ENCODE data around the gene GBP1. TPM values are rescaled to one million over a fixed set of nuclear protein-coding genes. Genes with fewer than 3 reads are reported as not detected.
"Not testable (repeated sequence)": the region's sequence is repeated elsewhere in the genome, so short reads cannot be mapped to it uniquely, and the experiment has no call there.

GBP1 gene
- total RNA-seq, 1 donor from 2014 or later: 209 TPM

DNA sequence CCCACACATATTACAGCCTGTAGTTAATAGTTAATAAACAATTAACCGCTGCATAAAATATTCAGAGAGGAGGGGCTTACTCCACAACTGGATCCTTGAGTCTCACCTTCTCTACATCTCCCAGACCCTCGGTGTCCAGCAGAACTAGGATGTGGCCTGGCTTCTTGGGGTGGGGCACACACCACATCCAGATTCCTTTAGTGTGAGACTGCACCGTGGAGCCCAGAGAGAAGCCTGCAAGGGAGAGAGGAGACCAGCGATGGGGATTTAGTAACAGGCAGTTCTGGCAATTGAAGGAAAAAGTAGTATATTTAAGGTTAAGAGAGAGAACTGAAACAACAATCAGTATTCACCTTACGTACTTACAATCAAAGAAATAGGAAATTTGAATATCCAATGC is 4.9 kb downstream of the GBP1 start:
- intact Hi-C loops (cut with micrococcal nuclease): loop anchor here (10.0 kb wide), 1 partner anchor 1725 kb away; no protein-coding TSS in a partner anchor

DNA sequence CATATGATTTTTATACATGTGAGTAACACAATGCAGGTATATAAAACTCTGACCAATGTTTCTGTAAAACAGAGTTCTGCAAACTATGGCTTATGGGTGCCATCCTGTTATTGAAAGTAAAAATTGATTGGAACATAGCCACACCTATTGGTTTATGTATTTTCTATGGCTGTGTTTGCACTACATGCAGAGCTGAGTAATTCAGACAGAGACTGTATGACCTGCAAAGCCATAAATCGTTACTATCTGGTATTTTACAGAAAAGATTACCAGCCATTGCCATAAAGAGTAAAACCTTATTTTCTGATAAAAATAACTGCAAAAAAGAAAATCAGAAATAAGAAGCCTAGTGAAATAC is 13.1 kb downstream of the GBP1 start:
- intact Hi-C loops (cut with micrococcal nuclease): no loop called here

DNA sequence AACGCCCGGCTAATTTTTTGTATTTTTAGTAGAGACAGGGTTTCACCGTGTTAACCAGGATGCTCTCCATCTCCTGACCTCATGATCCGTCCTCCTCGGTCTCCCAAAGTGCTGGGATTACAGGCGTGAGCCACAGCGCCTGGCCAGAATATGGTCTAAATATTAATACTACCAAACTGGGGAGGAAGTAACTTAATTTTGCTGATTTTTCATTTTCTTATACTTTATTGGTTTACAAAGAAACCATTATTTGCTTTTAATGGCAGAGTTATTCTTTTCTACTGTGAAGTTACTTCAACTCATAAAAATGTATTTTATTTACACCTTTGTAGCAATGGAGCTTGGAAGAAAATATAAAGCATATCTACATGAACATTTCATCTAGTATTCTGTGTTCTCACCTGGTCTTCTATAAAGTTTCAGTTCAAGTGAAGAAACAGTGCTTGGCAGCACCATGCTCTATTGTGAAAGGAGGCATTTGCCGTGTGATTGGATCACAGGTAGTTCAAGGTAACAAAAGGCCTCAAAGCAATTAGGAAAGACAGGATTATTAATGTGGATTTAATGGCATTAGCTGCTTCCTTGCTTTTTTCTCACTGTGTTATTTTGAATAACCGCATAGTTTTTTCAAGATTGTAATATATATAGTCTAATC is 13.6 kb downstream of the GBP1 start:
- intact Hi-C loops (cut with micrococcal nuclease): no loop called here

DNA sequence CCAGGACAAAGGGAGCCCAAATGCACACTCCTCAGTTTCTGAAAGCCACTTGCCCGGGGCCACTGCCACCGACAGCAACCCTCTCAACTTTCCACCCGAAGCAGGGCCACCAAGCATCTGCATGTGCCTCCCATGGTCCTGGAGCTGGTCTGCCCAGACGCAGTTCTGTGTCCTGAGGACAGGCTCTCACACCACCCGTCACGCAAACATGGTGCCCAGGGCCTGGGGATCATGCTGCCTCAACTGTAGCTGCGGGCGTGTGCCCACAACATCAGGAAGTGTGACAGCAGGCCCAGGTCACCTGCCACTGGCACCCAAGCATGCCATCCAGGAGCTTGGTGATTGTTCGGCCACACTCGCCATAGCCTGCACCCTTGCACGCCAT is 14.4 kb downstream of the GBP1 start:
- intact Hi-C loops (cut with micrococcal nuclease): no loop called here

DNA sequence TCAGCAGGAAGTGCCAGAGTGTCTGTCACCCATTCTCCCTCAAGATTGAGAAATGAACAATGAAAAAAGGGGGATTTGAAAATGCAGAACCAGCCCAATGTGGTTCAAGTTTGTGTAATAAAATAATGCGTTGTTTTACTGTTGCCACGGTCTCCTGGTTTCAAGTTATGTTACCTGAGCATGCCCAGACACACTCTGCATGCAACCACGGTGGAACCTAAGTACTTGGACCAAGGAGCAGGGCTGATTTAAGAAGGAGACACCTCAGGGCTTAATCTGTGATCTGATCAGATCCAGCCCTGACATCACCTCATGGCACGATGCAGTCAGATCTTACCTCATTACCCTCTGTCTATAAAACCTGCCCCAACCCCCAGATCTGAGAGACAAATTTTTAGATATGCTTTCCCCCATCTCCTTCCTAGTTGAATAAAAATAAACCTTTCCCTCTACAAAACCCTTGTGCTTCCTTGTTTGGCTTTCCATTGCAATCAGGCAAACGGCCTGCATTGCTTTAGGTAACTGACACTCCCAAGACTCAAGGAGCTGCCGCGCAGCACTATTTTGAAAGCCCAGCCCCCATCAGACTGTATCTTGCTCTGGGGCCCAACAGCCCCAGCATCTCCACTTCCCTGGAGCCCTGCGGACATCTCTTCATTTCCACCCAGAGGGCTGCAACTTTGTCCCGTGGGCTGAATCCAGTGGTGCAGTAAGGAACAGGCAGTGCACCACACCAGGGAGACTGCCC is 14.9 kb downstream of the GBP1 start:
- intact Hi-C loops (cut with micrococcal nuclease): not testable (repeated sequence)

DNA sequence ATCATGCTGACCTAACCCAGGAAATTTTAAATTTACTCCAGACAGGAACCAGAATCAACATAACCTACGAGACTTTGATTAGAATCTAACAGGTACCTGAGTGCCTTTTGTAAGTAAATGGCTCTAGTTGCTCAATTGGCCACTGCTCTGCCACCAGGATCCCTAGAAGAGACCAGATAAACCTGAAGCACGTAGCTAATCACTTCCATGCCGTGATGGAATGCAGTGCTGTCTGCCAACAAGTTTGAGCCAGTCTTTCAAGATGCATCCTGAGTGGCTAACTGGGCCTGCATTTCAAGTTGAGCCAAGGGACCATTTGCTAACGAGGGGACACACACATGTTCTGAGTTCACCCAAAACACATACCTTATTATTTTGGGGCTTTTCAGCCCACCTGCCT is 15.8 kb downstream of the GBP1 start:
- intact Hi-C loops (cut with micrococcal nuclease): not testable (repeated sequence)

DNA sequence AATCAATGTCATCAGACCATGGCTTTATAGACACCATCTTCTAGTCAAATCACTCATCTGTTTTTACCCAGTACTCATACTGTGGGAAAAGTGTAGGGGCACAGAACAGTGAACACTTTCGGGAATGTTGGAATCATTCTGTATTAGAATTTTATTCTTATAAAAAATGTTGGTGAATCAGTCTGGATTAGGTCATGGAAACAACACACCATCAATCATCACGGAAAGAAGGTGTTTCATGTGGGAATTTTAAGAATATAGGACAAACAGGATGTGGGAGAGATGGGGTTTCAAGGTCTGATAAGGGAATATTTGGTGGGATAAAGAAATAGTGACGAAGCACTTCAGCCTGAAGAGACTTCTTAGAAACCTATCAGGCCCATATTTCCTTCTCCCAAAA is 17.3 kb downstream of the GBP1 start:
- intact Hi-C loops (cut with micrococcal nuclease): no loop called here

DNA sequence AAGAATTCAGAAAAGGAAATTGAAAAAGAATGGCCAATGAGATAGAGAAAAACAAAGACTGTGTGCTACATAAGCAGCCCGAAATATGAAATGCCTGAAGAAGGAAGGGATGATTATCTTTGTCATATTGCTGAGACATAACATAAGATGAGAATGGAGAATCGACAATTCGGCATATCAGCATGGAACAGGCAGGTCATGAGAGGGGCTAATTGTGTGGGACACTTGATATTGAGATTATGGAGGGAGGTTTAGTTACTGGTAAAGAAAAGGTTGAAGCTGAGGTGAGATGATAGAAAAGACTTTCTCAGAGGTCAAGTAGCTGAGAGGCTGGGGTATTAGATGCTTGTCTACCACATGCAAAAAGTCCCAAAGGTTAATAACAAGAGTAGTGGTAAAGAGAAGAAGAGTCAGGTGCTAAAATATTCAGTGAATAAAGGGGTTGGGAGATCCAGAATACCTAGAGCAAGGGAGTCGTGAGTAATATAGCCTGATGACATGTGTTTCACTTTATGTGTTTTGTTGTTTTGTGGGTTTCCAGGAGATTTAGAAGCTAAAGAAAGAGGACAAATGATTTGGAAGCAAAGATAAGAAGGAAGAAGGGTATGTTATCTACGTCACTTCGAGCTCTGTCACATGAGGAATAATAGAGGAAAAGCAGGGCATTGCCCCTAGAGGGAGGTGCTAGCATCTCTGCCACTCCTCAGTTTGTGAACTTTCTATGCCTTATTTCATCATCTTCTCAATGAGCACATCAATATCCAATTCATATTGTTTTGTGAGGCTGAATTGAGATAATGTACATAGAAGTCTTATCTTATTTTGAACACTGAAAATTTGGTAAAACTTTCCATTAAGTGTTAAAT is 18.5 kb downstream of the GBP1 start:
- intact Hi-C loops (cut with micrococcal nuclease): not testable (repeated sequence)

DNA sequence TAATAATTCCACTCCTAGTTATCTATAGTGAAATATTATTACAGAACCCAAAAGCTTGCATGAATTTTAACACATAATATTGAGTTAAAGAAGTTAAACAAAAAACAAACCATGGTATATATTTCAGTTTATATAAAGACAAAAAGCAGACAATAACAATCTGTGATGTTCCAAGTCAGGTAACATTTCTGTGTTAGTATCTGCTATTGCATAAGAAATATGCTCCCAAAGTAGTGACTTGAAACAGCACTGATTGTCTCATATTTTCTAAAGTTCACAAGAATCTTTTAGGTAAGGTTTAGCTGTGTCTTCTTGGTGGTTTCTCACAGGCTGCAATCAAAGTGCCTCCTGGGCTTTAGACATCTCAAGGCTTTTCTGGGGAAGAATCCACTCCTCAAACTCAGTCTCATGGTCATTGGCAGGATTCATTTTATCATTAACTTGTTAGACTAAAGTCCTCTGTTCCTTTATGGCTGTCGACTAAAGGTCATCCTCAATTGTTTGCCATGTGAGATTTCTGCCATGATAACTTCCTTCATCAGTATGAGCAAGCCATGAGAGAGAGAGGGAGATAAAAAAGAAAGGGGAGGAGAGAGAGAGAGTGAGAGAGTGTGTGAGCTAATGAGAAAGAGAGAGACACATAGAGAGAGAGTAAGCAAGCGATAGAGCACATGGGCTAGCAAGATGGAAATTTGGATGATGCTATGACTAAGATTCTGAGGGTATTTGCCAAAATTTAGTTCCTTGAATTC is 19.9 kb downstream of the GBP1 start:
- intact Hi-C loops (cut with micrococcal nuclease): no loop called here

DNA sequence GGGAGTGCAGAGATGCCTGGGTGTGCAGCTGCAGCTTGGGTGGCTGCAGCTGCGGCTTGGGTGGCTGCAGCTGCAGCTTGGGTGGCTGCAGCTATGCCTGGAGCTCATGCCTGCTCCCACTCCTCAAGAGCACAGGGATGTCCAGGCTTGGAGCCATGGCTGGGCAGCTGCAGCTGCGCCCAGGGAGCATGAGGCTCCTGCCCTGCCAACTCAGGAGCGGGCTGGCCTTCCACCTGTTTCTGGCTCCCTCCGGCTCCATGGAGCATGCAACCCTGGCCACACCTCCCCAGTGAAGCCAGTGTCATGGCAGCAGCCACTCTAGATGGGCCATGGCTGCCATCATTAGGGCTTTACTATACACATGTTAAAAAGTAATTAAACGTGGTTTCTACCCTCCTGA is 21.1 kb downstream of the GBP1 start:
- intact Hi-C loops (cut with micrococcal nuclease): no loop called here

DNA sequence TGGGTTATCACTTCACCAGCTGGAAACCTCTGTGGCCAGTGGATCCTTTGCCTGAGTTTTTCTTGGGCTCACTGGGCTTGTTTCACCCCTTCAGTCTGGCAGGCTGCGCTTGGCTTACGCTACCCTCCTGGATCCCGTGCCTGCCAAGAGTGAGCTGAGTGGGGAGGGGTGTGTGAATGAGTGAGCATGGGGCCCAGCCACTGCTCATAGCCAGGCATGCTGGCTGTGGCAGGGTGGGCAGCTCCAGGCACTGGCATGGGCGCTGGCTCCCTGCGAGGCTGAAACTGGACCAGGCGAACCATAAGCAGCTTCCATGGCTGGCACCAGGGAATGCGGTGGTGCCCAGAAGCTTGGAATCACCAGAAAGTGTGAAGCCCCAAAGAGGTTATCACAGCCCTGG is 22.5 kb downstream of the GBP1 start:
- intact Hi-C loops (cut with micrococcal nuclease): no loop called here

DNA sequence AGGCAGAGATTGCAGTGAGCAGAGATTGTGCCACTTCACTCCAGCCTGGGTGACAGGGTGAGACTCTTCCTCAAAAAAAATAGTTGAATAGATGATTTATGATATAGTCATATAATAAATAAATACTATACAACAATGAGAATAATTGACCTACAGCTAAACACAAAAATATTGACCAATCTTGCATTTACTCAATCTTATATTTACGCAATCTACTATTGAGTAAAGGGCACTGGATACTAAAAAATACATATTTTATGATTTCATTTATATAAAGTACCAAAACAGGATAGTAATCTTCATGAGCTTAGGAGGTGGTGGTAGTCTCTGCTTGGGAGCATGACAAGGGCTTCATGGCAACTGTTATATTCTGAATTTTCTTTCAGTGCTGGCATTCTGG is 23.3 kb downstream of the GBP1 start:
- intact Hi-C loops (cut with micrococcal nuclease): loop anchor here (1.0 kb wide), 2 partner anchors 19 to 269 kb away; partner anchors contain the start of gene GBP3

DNA sequence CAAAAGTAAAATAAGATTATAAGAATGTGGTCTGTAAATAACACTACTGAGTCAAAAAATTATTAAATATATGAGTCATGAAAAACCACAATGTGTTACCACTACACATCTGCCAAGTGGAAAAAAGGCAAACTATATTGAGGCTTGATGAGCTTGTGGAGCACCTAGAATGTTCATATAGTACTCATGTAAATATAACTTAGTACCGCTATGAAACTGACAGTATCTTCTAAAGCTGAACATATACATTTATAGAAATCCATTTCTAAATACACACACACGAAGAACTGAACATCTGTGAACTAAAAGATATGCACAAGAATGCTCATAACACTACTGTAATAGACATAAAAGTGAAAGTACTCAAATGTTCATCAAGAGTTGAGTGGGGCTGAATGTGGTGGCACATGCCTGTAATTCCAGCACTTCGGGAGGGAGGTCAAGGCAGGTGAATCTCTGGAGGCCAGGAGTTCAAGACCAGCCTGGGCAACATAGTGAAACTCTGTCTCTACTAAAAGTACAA is 23.8 kb downstream of the GBP1 start:
- intact Hi-C loops (cut with micrococcal nuclease): loop anchor here (1.0 kb wide), 2 partner anchors 19 to 269 kb away; partner anchors contain the start of gene GBP3

DNA sequence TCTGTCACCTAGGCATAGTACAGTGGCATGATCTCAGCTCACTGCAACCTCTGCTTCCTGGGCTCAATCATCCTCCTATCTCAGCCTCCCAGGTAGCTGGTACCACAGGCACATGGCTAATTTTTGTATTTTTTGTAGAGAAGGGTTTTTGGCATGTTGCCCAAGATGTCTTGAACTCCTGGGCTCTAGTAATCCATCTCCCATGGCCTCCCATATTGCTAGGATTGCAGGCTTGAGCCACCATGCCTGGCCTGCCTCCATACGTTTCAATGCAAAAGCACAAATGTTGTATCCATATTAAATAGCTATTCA is 24.7 kb downstream of the GBP1 start:
- intact Hi-C loops (cut with micrococcal nuclease): no loop called here

DNA sequence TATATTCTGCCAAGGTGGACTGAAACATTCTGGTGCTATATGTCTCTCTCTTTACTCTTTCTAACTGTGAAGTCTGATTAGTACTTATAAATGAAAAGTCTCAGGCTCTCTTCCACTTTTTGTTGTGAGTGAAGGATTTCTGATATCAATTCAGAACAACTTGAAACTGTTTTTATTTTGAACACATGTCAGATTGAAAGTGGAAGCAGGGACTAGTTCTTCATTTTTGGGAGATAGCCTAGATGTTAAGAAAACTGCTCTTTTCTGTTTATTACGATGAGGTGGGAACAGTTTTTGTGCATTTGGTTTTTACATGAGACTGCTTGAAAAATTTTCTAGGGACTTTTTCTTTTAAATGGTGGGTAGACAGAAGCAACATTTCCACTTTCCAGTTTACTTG is 27.8 kb downstream of the GBP1 start:
- intact Hi-C loops (cut with micrococcal nuclease): no loop called here

DNA sequence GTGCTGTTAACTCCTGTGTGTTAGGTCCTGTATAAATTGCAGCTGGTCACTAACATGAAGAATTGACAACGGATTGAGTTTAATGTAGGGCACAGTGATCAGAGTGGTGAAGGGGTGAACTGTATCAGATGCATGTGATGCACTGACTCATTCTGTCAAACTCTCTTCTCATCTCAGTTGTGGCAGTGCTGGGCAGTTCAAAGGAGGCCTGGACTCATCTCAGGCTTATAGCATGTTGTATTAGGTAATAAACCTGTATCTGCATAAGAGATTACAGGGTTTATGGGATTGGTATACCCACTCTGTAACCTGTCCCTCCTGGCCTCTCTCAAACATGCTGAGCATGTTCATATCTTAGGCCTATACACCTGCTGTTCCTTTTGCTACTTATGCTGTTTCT is 29.9 kb downstream of the GBP1 start:
- intact Hi-C loops (cut with micrococcal nuclease): no loop called here

DNA sequence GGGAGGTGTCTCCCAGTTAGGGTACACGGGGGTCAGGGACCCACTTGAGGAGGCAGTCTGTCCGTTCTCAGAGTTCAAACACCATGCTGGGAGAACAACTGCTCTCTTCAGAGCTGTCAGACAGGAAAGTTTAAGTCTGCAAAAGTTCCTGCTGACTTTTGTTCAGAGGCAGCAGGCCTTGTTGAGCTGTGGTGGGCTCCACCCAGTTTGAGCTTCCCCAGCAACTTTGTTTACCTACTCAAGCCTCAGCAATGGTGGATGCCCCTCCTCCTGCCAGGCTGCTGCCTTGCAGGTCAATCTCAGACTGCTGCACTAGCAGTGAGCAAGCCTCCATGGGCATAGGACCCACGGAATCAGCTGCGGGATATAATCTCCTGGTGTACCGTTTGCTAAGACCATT is 31.0 kb downstream of the GBP1 start:
- intact Hi-C loops (cut with micrococcal nuclease): not testable (repeated sequence)

DNA sequence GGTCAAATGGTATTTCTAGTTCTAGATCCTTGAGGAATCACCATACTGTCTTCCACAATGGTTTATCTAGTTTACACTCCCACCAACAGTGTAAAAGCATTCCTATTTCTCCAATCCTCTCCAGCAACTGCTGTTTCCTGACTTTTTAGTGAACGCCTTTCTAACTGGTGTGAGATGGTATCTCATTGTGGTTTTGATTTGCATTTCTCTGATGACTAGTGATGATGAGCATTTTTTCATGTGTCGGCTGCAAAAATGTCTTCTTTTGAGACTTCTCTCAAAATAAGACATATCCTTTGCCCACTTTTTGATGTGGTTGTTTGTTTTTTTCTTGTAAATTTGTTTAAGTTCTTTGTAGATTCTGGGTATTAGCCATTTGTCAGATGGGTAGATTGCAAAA is 36.0 kb downstream of the GBP1 start:
- intact Hi-C loops (cut with micrococcal nuclease): not testable (repeated sequence)

DNA sequence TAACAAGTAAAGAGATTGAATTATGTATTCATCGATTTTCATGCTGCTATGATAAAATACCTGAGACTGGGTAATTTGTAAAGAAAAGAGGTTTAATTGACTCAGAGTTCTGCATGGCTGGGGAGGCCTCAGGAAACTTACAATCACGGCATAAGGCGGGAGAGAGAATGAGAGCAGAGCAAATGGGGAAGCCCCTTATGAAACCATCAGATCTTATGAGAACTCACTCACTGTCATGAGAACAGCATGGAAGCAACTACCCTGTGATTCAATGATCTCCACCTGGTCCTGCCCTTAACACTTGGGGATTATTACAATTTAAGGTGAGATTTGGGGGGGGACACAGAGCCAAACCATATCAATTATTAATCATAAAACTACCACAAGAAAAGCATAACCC is 39.1 kb downstream of the GBP1 start:
- intact Hi-C loops (cut with micrococcal nuclease): no loop called here

DNA sequence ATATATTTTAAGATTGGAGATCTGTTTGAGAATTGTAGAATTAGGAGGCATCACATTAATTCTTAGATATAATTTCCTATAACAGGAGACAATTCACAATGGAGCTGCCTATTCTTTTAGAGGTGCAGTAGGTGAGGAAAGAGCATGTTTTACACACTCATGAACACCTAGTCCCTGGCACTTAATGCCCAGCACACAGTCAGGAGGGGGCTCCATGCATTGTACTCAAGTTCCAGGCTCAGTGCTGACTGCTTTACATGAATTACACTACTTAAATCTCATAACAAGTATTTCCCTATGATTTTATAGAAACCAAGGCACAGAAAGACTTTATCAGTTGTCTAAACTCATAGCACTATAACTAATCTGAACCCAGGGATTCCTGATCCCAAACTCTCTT is 42.0 kb downstream of the GBP1 start:
- intact Hi-C loops (cut with micrococcal nuclease): loop anchor here (5.0 kb wide), 1 partner anchor 289 kb away; no protein-coding TSS in a partner anchor
